Amniotic epithelial cell (primary cell): ENCODE data around the gene CDH5.
"Not testable (repeated sequence)": the region's sequence is repeated elsewhere in the genome, so short reads cannot be mapped to it uniquely, and the experiment has no call there.

Experiments
- DNase-seq: peaks from one replicate; pipeline ENCODE4 v3.0.0-alpha.2; 2010; ENCODE audit warnings: low read depth

Gene CDH5

DNA sequence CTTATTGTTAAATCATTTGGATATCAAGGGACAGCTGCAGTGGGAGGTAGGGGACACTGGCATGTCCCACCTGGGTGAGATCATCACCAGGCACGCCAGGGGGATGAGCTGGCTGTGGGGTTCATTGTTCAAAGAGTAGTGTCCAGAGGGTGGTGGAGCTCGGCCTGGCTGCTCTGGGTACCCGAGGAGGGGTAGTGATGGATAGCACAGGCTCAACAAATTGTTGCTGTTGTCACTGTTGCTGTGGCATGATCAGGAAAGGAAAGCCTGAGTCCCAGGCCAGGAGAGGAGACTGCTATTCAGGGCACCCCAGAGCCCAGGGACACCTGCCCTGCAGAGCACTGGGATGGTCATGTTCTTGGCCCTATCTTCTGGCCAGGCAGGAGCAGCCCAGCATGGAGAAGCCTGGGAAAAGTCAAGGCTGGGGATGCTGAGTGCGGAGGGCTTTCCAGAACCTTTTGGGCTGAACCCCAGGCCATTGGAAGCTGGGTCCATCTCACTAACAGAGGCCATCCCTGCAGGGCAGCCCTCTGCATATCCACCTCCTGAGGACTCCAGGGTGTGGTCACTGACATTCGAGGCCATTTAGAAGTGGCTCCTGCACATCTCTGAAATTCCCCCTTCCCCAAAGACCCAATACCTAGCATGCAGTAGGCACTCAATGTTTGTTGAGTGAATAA is 72.7 kb downstream of the CDH5 start:
- DNase-seq: no peak

DNA sequence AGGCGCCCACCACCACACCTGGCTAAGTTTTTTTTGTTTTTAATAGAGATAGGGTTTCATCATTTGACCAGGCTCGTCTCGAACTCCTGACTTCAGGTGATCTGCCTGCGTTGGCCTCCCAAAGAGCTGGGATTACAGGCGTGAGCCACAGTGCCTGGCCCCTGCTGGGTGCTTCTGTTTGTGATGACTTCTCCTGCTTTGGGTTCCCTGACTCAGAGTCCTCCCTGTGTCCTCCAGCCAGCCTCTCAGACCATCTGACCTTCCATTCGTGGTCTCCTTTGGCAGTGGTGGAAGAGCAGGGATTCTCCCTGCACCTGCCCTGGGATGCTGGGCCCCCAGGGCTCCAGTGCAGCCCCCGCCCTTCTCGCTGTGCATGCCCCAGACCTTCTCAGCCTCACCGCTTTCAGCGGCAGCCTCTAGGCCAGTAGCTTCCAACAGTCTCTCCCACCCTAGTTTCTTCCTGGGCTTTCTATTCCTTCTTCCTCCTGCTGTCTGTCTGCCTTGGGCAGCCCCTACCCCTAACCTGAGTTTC is 73.8 kb downstream of the CDH5 start:
- no peak for DNase-seq

DNA sequence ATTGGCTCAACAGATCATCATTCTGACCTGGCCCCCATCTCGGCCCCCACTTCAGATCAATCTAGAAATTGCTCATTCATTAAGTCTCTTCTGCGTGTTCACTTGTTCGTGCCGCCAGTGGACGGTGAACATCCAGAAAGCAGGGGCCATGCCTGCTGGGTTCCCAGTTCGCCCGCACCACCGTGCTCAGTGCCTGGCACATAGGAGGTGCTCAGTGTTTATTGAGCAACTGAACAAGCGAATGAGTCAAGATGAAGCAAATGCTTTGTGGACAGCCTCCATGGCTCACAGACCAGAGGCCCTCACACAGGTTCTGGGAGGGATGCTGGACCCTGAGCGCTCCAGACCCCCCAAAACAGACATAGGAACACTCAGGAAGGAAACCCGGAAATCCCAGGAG is 74.5 kb downstream of the CDH5 start:
- DNase-seq: no peak

DNA sequence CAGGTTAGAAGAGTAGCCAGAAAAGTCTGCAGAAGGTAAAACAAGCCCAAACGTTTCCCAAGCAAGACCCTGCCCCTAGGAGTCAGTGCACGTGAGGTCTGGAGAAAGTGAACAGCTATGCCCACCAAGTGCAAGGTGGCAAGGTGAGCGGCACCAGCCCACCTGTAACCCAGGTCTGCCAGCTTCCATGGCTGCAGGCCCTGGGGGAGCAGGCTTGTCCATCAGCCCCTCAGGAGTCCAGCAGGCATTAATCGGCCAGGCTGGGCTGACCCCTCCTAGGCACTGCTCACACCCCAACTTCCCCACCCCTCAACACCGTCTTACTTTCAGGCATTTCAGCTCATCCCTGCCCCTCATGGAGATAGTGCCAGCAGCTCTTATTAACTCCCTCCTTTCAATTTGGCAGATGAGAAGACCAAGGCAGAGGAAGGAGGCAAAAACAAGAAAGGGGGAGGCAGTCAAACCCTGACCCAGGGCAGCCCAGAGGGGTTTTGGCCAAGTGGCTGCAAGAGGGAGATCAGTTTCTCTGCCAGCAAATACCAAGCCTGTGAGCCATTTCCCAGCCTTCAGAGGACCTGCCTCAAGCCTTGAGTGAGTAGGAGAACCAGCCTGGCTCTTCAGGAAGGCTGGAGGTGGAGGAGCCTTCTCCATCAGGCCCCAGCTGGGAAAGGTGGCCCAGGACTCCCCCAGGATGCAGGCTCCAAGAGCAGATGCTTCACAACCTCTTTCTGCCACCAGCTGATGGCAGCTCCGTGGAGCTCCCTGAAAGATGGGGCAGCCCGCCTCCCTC is 75.3 kb downstream of the CDH5 start:
- DNase-seq: peak; percentile 19

DNA sequence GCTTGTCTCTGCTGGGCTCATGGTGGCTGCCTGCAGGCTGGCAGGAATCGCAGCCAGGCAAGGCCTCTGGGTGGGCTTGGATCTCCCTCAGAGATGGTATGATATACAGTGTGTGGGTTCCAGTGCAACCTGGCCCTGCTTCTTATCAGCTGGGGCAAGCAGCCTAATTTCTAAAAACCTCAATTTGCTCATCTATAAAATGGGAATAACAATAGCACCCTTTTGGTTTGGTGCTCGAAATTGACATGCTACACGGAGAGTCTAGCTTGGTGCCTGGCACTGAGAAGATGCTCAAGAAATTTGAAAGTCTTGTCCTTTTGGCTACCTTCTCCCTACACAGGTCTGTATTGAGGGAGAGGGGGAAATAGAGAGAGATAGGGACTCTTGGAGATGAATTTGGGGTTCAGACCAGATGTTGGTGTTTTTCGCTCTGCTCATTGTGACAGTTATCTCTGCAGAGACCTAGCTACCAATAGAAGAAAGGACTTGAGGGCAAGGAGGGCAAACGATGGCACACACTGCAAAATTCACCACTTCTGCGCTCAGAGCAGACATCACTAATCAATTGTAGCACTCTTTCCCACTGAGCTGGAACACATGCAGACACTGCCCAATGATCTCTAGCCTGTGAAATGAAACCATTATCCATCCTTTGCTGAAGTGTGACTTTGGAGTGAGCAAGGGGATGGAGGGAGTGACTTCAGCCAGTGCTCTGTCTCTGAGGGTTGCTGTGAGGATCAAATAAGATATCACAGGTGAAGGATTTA is 76.2 kb downstream of the CDH5 start:
- no peak for DNase-seq

DNA sequence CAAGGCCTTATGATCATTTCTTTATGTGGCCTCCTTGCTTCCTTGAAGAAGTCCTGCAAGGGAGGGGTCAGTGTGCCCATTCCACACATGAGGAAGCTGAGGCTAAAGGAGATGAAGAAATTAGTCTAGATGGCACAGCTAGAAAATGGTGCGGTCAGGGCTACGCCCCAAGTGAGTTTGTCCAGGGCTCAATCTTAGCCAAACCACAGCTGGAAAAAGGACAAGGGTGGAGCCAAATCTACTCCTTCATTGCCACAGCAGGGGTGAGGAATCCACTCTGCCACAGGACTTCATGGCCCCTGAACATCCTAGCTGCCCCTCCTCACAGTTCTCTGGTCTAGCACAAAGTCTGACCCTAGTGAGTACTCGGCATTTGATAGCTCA is 76.8 kb downstream of the CDH5 start:
- DNase-seq: no peak

DNA sequence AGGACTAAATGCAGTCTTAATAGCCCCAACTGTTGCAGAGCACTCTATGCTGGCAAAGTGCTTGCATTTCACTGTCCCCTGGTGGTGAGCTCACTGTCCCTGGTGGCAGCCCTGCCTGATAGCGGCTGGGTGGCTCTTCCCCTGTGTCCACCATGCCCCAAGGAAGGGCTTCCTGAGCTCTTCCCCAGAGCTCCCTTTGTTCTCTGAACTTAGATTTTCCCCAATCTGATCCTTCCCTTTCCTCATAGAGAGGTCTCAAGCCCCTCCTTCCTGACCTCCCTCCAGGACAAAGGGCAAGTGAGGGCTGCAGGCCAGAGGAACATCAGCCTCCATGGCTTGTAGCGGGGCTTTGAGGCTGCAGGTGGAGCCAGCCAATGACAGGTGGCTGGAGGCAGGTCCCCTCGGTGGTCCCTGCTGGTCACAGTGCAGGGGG is 77.6 kb downstream of the CDH5 start:
- no peak for DNase-seq

DNA sequence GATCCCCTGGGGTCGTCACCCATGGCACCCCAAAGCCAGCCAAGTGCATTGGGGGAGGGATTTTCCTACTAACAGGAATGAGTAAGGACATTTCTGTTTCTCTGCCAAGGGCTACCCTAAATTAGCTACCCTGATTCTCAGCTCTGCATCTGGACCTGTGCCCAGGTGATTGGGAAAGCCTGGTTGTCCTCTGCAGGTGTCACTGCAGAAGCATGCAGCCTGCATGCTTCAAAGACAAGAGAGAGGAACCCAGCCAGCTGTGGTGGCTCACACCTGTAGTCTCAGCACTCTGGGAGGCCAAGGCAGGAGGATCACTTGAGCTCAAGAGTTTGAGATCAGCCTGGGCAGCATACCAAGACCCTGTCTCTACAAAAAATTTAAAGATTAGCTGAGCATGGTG is 80.2 kb downstream of the CDH5 start:
- no peak for DNase-seq

DNA sequence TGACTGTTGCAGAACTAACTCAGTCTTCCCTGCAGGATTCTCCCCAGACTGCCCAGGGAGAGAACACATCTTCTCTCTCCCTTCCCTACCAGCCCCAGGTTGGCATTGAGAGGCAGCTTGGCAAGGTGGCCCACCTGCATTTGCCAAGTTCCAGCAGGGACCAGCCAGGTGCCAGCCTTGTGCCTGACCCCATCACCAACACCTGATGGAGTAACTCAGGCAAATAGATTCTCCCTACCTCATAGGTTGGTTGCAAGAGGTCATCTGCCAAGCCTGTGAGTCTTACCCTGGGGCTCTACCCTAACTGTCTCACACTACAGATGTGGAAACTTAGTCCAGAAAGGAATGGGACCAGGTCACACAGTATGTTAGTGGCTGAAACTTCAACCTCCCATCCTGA is 81.0 kb downstream of the CDH5 start:
- DNase-seq: no peak

DNA sequence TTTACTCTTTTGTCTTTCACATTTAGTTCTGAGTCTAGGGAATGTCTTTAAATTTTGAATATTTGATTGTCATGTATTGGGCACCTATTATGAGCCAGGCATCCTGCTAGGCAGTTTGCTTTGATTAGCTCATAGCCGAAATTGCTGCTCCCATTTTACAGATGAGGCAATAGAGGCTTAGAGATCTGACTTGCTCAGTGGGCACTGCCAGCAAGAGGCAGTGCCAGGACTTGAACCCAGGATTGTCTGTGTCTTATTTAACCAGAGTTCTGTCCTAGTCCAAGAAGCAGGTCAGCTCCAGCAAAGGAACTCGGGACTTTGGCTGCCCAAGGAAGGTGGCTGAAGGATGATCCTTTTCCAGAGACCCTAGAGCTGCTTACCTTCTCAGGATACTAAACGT is 85.1 kb downstream of the CDH5 start:
- DNase-seq: no peak

DNA sequence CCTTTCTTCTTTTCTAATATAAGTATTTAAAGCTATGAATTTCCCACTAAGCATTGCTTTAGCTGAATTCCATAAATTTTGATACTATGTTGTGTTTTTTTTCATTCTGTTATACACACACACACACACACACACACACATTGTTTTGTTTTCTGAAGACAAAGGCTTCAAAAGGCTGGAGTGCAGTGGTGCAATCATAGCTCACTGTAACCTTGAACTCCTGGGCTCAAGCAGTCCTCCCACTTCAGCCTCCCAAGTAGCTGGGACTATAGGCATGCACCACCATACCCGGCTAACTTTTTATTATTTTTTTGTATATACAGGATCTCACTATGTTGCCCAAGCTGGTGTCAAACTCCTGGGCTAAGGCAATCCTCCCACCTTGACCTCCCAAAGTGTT is 86.7 kb downstream of the CDH5 start:
- not testable (repeated sequence) for DNase-seq
